Measurements from ENCODE around the gene PRTFDC1.

DNA sequence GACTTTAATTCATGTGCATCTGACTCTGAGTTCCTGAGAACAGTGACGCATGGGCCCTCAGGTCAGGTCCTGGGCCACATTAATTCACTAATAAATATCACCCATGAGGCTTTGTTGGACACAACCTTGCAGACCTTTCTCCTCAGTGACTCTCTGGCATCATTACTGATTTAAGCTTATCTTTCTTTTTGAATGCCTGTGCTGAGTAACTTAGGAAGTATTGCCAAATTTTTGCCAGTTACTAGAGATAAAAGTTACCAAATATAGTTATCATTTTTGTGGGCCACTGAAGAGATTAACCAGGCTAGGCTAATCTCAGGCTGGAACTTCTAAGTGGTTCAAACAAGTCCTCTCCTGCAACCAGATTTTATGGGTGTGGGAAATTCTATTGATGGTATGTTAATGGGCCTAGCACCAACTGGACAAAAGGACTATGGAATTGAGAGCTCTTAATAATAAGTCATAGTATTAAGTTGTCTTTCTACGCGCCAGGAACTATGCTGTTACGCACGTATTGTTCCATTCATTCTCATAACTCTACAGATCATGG, 28.8 kb upstream of the PRTFDC1 start:
- TF ChIP-seq, protein P1, sequence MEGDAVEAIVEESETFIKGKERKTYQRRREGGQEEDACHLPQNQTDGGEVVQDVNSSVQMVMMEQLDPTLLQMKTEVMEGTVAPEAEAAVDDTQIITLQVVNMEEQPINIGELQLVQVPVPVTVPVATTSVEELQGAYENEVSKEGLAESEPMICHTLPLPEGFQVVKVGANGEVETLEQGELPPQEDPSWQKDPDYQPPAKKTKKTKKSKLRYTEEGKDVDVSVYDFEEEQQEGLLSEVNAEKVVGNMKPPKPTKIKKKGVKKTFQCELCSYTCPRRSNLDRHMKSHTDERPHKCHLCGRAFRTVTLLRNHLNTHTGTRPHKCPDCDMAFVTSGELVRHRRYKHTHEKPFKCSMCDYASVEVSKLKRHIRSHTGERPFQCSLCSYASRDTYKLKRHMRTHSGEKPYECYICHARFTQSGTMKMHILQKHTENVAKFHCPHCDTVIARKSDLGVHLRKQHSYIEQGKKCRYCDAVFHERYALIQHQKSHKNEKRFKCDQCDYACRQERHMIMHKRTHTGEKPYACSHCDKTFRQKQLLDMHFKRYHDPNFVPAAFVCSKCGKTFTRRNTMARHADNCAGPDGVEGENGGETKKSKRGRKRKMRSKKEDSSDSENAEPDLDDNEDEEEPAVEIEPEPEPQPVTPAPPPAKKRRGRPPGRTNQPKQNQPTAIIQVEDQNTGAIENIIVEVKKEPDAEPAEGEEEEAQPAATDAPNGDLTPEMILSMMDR (IDR thresholded peaks at IDR 0.05; ENCODE audit: insufficient read depth, low read depth, low read length): no peak
- no peak for TF ChIP-seq EZH2 (IDR thresholded peaks at IDR 0.05; ENCODE audit: insufficient read depth, low read length)
